ENCODE measurements around the gene TLN1.

GRCh38 chr9:35755071-35755470, 23.1 kb upstream of the TLN1 start:
- TF ChIP-seq REST (IDR thresholded peaks at IDR 0.05; ENCODE audit: insufficient replicate concordance, low read depth) (no peak), CTCF (IDR thresholded peaks at IDR 0.05; ENCODE audit: insufficient read depth, low read length) (no peak)
